Suprapubic skin (tissue), 4 donors: Measurements from ENCODE around the gene VPS37D. TPM values are rescaled to one million over a fixed set of nuclear protein-coding genes. Genes with fewer than 3 reads are reported as not detected.
"Not testable (repeated sequence)": the region's sequence is repeated elsewhere in the genome, so short reads cannot be mapped to it uniquely, and the experiment has no call there.

Source experiments
- DNase-seq, 2 donors: peaks; one replicate each; pipeline ENCODE4 v3.0.0-alpha.2; 2019; ENCODE audit warnings: low spot score in 2 of 2
- H3K27ac ChIP-seq: fragments of 200-600 bp; sonication (generic); one replicate; pipeline ENCODE4 v1.5.1; 2019
- H3K27me3 ChIP-seq: fragments of 200-600 bp; sonication (generic); one replicate; pipeline ENCODE4 v1.5.1; 2019
- H3K36me3 ChIP-seq: fragments of 200-600 bp; sonication (generic); one replicate; pipeline ENCODE4 v1.5.1; 2019
- H3K4me1 ChIP-seq: fragments of 200-600 bp; sonication (generic); one replicate; pipeline ENCODE4 v1.5.1; 2019
- H3K4me3 ChIP-seq: fragments of 200-600 bp; sonication (generic); one replicate; pipeline ENCODE4 v1.5.1; 2019; ENCODE audit warnings: mild to moderate bottlenecking
- H3K9me3 ChIP-seq: fragments of 200-600 bp; sonication (generic); one replicate; pipeline ENCODE4 v1.5.1; 2019
- EP300 ChIP-seq: sonication (generic); formaldehyde crosslinking; IDR thresholded peaks from one replicate; pipeline ENCODE4 v1.6.1; 2017; ENCODE audit warnings: antibody characterized with exemption
- POLR2A ChIP-seq, 2 donors: fragments of 450-650 bp; IDR thresholded peaks; one replicate each; pipeline ENCODE4 v1.6.1; 2017; ENCODE audit warnings: antibody characterized with exemption in 2 of 2, mild to moderate bottlenecking in 2 of 2, moderate library complexity in 2 of 2
- POLR2AphosphoS5 ChIP-seq, 3 donors: sonication (generic); formaldehyde crosslinking; IDR thresholded peaks; one replicate each; pipeline ENCODE4 v1.6.1; 2017; ENCODE audit warnings: antibody characterized with exemption in 3 of 3
- WGBS: methylation state at CpG from one replicate; pipeline ENCODE4 v1.1.5; 2018; 5-methylcytosine and 5-hydroxymethylcytosine counted together
- total RNA-seq, 4 donors: library from RNA; depleted of rRNA; stranded (reverse); fragments of >200 nt; gene quantifications; one replicate each; pipeline ENCODE4 v1.1.0, GENCODE V29; 2016
- TF ChIP-seq, protein P1 (sequence below), 2 donors: fragments of 200-600 bp in 1 of 2; fragments of 450-650 bp in 1 of 2; sonication (generic) in 1 of 2; IDR thresholded peaks; one replicate each; pipeline ENCODE4 v1.5.1; 2016 to 2019; ENCODE audit warnings: antibody characterized with exemption in 2 of 2, mild to moderate bottlenecking in 1 of 2, moderate library complexity in 1 of 2

Gene VPS37D
- total RNA-seq, 4 donors from 2014 or later = 1.9 to 3.5 (median 2.1) TPM

GRCh38 chr7:73669858-73670385 lies 2.3 kb downstream of the VPS37D start:
- WGBS = 88% methylated on average over 9 of the region's 12 CpGs
- no peak for DNase-seq
- peaks cover 20% of the 10 kb centered on the region for H3K4me1 ChIP-seq

DNA sequence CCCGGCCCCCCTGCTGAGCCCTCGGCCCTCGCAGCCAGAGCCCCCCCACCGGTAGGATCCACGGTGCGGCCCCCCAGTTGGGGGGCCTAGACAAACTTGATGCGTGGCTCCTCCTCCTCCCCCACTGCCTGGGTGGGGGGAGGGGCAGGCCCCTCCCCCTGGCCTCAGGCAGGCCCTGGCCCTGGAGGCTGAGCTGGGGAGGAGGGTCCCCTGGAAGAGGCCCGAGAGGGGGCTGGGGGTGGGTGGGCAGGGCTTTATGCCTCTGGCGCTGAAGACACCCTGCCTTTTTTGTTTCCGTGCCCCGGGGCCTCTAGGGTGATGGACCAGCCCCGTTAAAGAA lies 3.7 kb downstream of the VPS37D start:
- no CpG with 5 or more reads among the region's 12 CpGs for WGBS

More at GRCh38 chr7:73669858-73670385, 2.3 kb downstream of the VPS37D start:
- TF ChIP-seq POLR2AphosphoS5 (IDR thresholded peaks at IDR 0.05) (no peak), POLR2A (IDR thresholded peaks at IDR 0.05) (no peak), EP300 (no peak)
- TF ChIP-seq, protein P1, sequence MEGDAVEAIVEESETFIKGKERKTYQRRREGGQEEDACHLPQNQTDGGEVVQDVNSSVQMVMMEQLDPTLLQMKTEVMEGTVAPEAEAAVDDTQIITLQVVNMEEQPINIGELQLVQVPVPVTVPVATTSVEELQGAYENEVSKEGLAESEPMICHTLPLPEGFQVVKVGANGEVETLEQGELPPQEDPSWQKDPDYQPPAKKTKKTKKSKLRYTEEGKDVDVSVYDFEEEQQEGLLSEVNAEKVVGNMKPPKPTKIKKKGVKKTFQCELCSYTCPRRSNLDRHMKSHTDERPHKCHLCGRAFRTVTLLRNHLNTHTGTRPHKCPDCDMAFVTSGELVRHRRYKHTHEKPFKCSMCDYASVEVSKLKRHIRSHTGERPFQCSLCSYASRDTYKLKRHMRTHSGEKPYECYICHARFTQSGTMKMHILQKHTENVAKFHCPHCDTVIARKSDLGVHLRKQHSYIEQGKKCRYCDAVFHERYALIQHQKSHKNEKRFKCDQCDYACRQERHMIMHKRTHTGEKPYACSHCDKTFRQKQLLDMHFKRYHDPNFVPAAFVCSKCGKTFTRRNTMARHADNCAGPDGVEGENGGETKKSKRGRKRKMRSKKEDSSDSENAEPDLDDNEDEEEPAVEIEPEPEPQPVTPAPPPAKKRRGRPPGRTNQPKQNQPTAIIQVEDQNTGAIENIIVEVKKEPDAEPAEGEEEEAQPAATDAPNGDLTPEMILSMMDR (IDR thresholded peaks at IDR 0.05) = no peak
- Histone ChIP-seq H3K9me3 (no peaks in the 10 kb centered on the region), H3K36me3 (no peaks in the 10 kb centered on the region), H3K27me3 (no peaks in the 10 kb centered on the region), H3K27ac (no peak overlapping the region), H3K4me3 (no peak overlapping the region)

GRCh38 chr7:73671857-73672445 lies 4.3 kb downstream of the VPS37D start:
- H3K4me1 ChIP-seq = peaks cover 20% of the 10 kb centered on the region
- no peaks in the 10 kb centered on the region for H3K9me3 ChIP-seq
- no peak overlapping the region for H3K27ac ChIP-seq
- no peak for DNase-seq
- no peak for TF ChIP-seq EP300
- TF ChIP-seq POLR2AphosphoS5 (IDR thresholded peaks at IDR 0.05) = no peak
- no peak for TF ChIP-seq POLR2A (IDR thresholded peaks at IDR 0.05)
- TF ChIP-seq, protein P1 (IDR thresholded peaks at IDR 0.05) = no peak
- no peaks in the 10 kb centered on the region for H3K36me3 ChIP-seq
- 92% methylated on average over 15 of the region's 15 CpGs for WGBS
- no peaks in the 10 kb centered on the region for H3K27me3 ChIP-seq
- no peak overlapping the region for H3K4me3 ChIP-seq

More for the DNA sequence above, 3.7 kb downstream of the VPS37D start:
- Histone ChIP-seq H3K27me3 (no peaks in the 10 kb centered on the region), H3K4me3 (no peak overlapping the region), H3K9me3 (no peaks in the 10 kb centered on the region), H3K36me3 (no peaks in the 10 kb centered on the region), H3K4me1 (peaks cover 20% of the 10 kb centered on the region), H3K27ac (no peak overlapping the region)
- no peak for TF ChIP-seq POLR2A (IDR thresholded peaks at IDR 0.05)
- TF ChIP-seq POLR2AphosphoS5 (IDR thresholded peaks at IDR 0.05) = no peak
- DNase-seq = no peak

- Histone ChIP-seq H3K27ac (no peak overlapping the region), H3K27me3 (no peaks in the 10 kb centered on the region), H3K4me1 (no peaks in the 10 kb centered on the region), H3K36me3 (peaks cover 20% of the 10 kb centered on the region), H3K9me3 (no peaks in the 10 kb centered on the region), H3K4me3 (no peak overlapping the region)
- TF ChIP-seq POLR2AphosphoS5 (IDR thresholded peaks at IDR 0.05) = no peak
- TF ChIP-seq, protein P1 (IDR thresholded peaks at IDR 0.05) = no peak
- no peak for TF ChIP-seq POLR2A (IDR thresholded peaks at IDR 0.05)
- no peak for TF ChIP-seq EP300
- 83% methylated on average over 1 of the region's 1 CpG for WGBS
- no peak for DNase-seq
These were observed 7.0 kb downstream of the VPS37D start for GRCh38 chr7:73674468-73675124.

- H3K4me3 ChIP-seq, H3K27ac ChIP-seq, H3K9me3 ChIP-seq, DNase-seq, H3K27me3 ChIP-seq: not testable (repeated sequence)
- WGBS = 76% methylated on average over 8 of the region's 9 CpGs
- Histone ChIP-seq H3K36me3 (peaks cover 23% of the 10 kb centered on the region), H3K4me1 (peaks cover 12% of the 10 kb centered on the region)
These were observed 8.4 kb downstream of the VPS37D start for GRCh38 chr7:73676062-73676461.

DNA sequence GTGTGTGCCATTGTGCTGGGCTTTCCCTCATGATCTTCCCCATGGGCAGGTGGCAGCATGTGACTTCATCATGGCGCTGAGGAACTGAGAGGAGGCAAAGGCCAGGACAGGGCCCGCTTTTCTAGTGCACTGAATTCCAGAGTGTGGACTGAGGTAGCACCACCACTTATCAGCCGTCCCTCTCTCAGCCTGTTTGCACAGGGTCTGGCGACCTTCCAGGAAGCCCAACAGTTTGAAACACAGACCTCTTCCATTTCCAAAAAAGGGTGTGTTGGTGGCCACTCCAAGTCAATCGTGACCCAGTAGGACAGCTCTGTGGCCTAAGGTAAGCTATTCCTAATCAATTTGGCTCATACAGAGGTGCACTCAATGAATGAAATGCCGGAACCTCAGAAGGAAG lies 11.2 kb downstream of the VPS37D start:
- Histone ChIP-seq H3K27ac (no peak overlapping the region), H3K4me3 (no peak overlapping the region), H3K27me3 (no peaks in the 10 kb centered on the region), H3K36me3 (peaks cover 23% of the 10 kb centered on the region), H3K9me3 (no peaks in the 10 kb centered on the region), H3K4me1 (peaks cover 31% of the 10 kb centered on the region)
- TF ChIP-seq, protein P1 (IDR thresholded peaks at IDR 0.05) = no peak
- no peak for TF ChIP-seq POLR2AphosphoS5 (IDR thresholded peaks at IDR 0.05)
- TF ChIP-seq EP300 = no peak
- TF ChIP-seq POLR2A (IDR thresholded peaks at IDR 0.05) = no peak
- no peak for DNase-seq
- 96% methylated on average over 4 of the region's 6 CpGs for WGBS
